ENCODE results near the gene VAMP2. TPM values are rescaled to one million over a fixed set of nuclear protein-coding genes. Genes with fewer than 3 reads are reported as not detected.
A peak's percentile ranks its signal among the peaks of the same experiment; 100 is the strongest.

VAMP2 gene
- total and polyA plus RNA-seq, 4 donors = 4.2 to 25.9 (median 10.2) TPM

GRCh38 chr17:8204761-8205555, 42.2 kb upstream of the VAMP2 start (continued):
- TF ChIP-seq, protein P1, sequence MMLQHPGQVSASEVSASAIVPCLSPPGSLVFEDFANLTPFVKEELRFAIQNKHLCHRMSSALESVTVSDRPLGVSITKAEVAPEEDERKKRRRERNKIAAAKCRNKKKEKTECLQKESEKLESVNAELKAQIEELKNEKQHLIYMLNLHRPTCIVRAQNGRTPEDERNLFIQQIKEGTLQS (IDR thresholded peaks at IDR 0.05) = no peak
- TF ChIP-seq RAD21 (IDR thresholded peaks at IDR 0.05) (no peak), NR2F2 (IDR thresholded peaks at IDR 0.05) (no peak)

DNA sequence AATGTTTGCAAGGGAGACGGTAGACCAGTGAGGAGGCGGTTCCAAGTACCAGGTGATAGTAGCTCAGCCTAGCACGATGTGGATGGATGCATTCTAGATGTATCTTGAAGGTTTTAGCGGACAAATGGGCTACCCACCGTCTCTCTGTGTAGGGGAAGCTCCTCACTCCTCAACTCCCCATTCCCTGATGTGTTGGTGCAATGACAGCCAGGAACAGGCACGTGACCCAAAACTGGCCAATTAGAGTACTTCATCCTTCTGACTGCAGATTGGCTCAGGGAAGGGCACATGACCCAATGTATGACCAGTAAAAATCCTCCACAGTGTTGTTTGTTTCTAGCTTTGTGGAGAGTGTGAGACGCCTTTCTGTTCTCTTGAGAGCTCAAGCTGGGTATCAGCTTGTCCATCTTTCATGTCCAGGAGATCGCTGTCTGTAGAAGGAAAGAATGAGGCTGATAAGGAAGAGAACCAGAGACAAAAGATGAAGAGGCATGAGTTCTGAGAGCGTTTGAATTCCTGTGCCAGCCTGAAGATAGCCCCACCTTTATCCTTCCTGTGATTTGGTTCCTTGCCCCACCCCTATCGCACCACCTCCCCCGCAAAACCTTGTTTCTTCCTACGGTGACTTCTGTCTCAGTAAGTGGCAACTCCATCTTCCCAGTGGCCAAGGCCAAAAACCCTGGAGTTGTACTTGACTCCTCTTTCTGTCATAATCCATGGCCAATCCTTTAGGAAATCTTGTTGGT, 29.5 kb upstream of the VAMP2 start:
- 22% methylated on average over 12 of the region's 12 CpGs for WGBS
- Histone ChIP-seq H3K4me3 (ENCODE audit: low read depth in 1 of 3, low read length in 3 of 3) (peak overlapping the region in 1 of 3 donors; percentile 34), H3K4me1 (ENCODE audit: control insufficient read depth in 4 of 4, insufficient read depth in 4 of 4, low read length in 3 of 4) (peaks cover 12 to 40% (median 23%) of the 10 kb centered on the region in 4 donors), H3K27ac (ENCODE audit: low read depth in 1 of 2, low read length in 2 of 2) (peak overlapping the region in 1 of 2 donors; percentile 59), H3K9ac (ENCODE audit: low read depth in 1 of 2, low read length in 2 of 2) (no peak overlapping the region), H3K9me3 (ENCODE audit: control insufficient read depth in 4 of 4, low read length in 3 of 4) (no peaks in the 10 kb centered on the region), H3K27me3 (ENCODE audit: control insufficient read depth in 4 of 4, insufficient read depth in 4 of 4, low read length in 3 of 4) (no peaks in the 10 kb centered on the region), H3K36me3 (ENCODE audit: control insufficient read depth in 4 of 4, insufficient read depth in 3 of 4, low read depth in 1 of 4, low read length in 3 of 4) (no peaks in the 10 kb centered on the region)
- peak; percentile 78 for DNase-seq (ENCODE audit: low spot score)
- TF ChIP-seq, protein P2, sequence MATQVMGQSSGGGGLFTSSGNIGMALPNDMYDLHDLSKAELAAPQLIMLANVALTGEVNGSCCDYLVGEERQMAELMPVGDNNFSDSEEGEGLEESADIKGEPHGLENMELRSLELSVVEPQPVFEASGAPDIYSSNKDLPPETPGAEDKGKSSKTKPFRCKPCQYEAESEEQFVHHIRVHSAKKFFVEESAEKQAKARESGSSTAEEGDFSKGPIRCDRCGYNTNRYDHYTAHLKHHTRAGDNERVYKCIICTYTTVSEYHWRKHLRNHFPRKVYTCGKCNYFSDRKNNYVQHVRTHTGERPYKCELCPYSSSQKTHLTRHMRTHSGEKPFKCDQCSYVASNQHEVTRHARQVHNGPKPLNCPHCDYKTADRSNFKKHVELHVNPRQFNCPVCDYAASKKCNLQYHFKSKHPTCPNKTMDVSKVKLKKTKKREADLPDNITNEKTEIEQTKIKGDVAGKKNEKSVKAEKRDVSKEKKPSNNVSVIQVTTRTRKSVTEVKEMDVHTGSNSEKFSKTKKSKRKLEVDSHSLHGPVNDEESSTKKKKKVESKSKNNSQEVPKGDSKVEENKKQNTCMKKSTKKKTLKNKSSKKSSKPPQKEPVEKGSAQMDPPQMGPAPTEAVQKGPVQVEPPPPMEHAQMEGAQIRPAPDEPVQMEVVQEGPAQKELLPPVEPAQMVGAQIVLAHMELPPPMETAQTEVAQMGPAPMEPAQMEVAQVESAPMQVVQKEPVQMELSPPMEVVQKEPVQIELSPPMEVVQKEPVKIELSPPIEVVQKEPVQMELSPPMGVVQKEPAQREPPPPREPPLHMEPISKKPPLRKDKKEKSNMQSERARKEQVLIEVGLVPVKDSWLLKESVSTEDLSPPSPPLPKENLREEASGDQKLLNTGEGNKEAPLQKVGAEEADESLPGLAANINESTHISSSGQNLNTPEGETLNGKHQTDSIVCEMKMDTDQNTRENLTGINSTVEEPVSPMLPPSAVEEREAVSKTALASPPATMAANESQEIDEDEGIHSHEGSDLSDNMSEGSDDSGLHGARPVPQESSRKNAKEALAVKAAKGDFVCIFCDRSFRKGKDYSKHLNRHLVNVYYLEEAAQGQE (IDR thresholded peaks at IDR 0.05) = peak; percentile 37
- TF ChIP-seq NR2F2 (IDR thresholded peaks at IDR 0.05) = no peak
- TF ChIP-seq, protein P1 (IDR thresholded peaks at IDR 0.05) = no peak
- TF ChIP-seq FOXA1 (IDR thresholded peaks at IDR 0.05) = no peak
- no peak for TF ChIP-seq RAD21 (IDR thresholded peaks at IDR 0.05)
- TF ChIP-seq TAF1 (conservative IDR thresholded peaks at IDR 0.05) = peak; percentile 65
- TF ChIP-seq SP1 (IDR thresholded peaks at IDR 0.05) = peak; percentile 50
- no peak for TF ChIP-seq GABPA (IDR thresholded peaks at IDR 0.05 in 1 of 2, conservative IDR thresholded peaks at IDR 0.05 in 1 of 2)
- no peak for TF ChIP-seq FOXA2 (IDR thresholded peaks at IDR 0.05)
- no peak for TF ChIP-seq JUND (IDR thresholded peaks at IDR 0.05)
- TF ChIP-seq CTCF (IDR thresholded peaks at IDR 0.05; ENCODE audit: low read depth, low read length, missing input control) = no peak
- TF ChIP-seq EGR1 (IDR thresholded peaks at IDR 0.05; ENCODE audit: low read depth in 2 of 2) = no peak
- no peak for TF ChIP-seq HNF4G (IDR thresholded peaks at IDR 0.05)
- TF ChIP-seq YY1 (IDR thresholded peaks at IDR 0.05) = peak; percentile 43
- TF ChIP-seq, protein P3, sequence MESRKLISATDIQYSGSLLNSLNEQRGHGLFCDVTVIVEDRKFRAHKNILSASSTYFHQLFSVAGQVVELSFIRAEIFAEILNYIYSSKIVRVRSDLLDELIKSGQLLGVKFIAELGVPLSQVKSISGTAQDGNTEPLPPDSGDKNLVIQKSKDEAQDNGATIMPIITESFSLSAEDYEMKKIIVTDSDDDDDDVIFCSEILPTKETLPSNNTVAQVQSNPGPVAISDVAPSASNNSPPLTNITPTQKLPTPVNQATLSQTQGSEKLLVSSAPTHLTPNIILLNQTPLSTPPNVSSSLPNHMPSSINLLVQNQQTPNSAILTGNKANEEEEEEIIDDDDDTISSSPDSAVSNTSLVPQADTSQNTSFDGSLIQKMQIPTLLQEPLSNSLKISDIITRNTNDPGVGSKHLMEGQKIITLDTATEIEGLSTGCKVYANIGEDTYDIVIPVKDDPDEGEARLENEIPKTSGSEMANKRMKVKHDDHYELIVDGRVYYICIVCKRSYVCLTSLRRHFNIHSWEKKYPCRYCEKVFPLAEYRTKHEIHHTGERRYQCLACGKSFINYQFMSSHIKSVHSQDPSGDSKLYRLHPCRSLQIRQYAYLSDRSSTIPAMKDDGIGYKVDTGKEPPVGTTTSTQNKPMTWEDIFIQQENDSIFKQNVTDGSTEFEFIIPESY (IDR thresholded peaks at IDR 0.05) = no peak
- TF ChIP-seq HNF4A (conservative IDR thresholded peaks at IDR 0.05) = no peak
- TF ChIP-seq RXRA (IDR thresholded peaks at IDR 0.05) = no peak
- peak; percentile 19 for TF ChIP-seq MAX (IDR thresholded peaks at IDR 0.05)
